Muscle of leg (tissue), 11 donors: ENCODE measurements around the gene PCSK5. TPM values are rescaled to one million over a fixed set of nuclear protein-coding genes. Genes with fewer than 3 reads are reported as not detected.

Experiments
- DNase-seq: peaks from one replicate; pipeline ENCODE4 v3.0.0; 2013
- H3K27ac ChIP-seq: one replicate; pipeline ENCODE4 v1.5.1; 2013; ENCODE audit warnings: mild to moderate bottlenecking, low read length, control low read depth
- H3K27me3 ChIP-seq: one replicate; pipeline ENCODE4 v1.6.1; 2013; ENCODE audit warnings: low read length; ENCODE audit not compliant: control insufficient read depth, insufficient read depth
- H3K36me3 ChIP-seq: one replicate; pipeline ENCODE4 v1.6.1; 2013; ENCODE audit warnings: low read length; ENCODE audit not compliant: control insufficient read depth, insufficient read depth
- H3K4me1 ChIP-seq: one replicate; pipeline ENCODE4 v1.6.1; 2013; ENCODE audit warnings: low read length; ENCODE audit not compliant: control insufficient read depth, insufficient read depth
- H3K4me3 ChIP-seq: one replicate; pipeline ENCODE4 v1.5.1; 2013; ENCODE audit warnings: low read length, control low read depth
- H3K9me3 ChIP-seq: replicated peaks from 2 replicates; pipeline ENCODE4 v1.6.1; 2013; ENCODE audit warnings: low read depth, low read length; ENCODE audit not compliant: control insufficient read depth
- WGBS: methylation state at CpG from one replicate; pipeline ENCODE4 v1.1.5; 2013; ENCODE audit warnings: missing lambda C conversion rate; ENCODE audit not compliant: insufficient coverage; 5-methylcytosine and 5-hydroxymethylcytosine counted together
- polyA plus RNA-seq, 8 donors: library from polyadenylated mRNA; unstranded; fragments of 120-200 nt; gene quantifications; one replicate each; pipeline versions ENCODE4 v1.2.1 to v1.2.3, GENCODE V29; 2013; ENCODE audit warnings: inconsistent platforms in 1 of 8, low replicate concordance in 1 of 8; ENCODE audit not compliant: insufficient read length in 8 of 8, insufficient read depth in 1 of 8
- total RNA-seq: library from RNA; stranded (reverse); fragments of 120-200 nt; gene quantifications from one replicate; pipeline ENCODE4 v1.2.4, GENCODE V29; 2013

Gene PCSK5
- total and polyA plus RNA-seq, 9 donors: 12.9 to 22.1 (median 16.7) TPM

GRCh38 chr9:76373173-76373783 lies 482.8 kb downstream of the PCSK5 start:
- WGBS: 43% methylated on average over 3 of the region's 4 CpGs
- H3K4me1 ChIP-seq: peaks cover 17% of the 10 kb centered on the region

GRCh38 chr9:76373784-76374474 lies 483.5 kb downstream of the PCSK5 start:
- no peaks in the 10 kb centered on the region for H3K36me3 ChIP-seq
- no peaks in the 10 kb centered on the region for H3K27me3 ChIP-seq
- WGBS: 80% methylated on average over 2 of the region's 6 CpGs
- H3K4me1 ChIP-seq: peaks cover 17% of the 10 kb centered on the region
- DNase-seq: no peak
- no peak overlapping the region for H3K4me3 ChIP-seq
- H3K9me3 ChIP-seq: no peaks in the 10 kb centered on the region
- no peak overlapping the region for H3K27ac ChIP-seq

More at GRCh38 chr9:76373173-76373783, 482.8 kb downstream of the PCSK5 start:
- Histone ChIP-seq H3K36me3 (no peaks in the 10 kb centered on the region), H3K27ac (peak overlapping the region; percentile 42), H3K9me3 (no peaks in the 10 kb centered on the region), H3K27me3 (no peaks in the 10 kb centered on the region), H3K4me3 (no peak overlapping the region)
- peak; percentile 95 for DNase-seq

GRCh38 chr9:76374783-76375559 lies 484.5 kb downstream of the PCSK5 start:
- Histone ChIP-seq H3K36me3 (no peaks in the 10 kb centered on the region), H3K27me3 (no peaks in the 10 kb centered on the region), H3K4me1 (peaks cover 15% of the 10 kb centered on the region), H3K4me3 (no peak overlapping the region), H3K27ac (no peak overlapping the region), H3K9me3 (no peaks in the 10 kb centered on the region)
- peak; percentile 62 for DNase-seq
- WGBS: 88% methylated on average over 7 of the region's 10 CpGs

- Histone ChIP-seq H3K4me1 (peaks cover 15% of the 10 kb centered on the region), H3K9me3 (no peaks in the 10 kb centered on the region), H3K4me3 (no peak overlapping the region), H3K36me3 (no peaks in the 10 kb centered on the region), H3K27ac (no peak overlapping the region), H3K27me3 (no peaks in the 10 kb centered on the region)
- DNase-seq: no peak
These were observed 487.3 kb downstream of the PCSK5 start for GRCh38 chr9:76377791-76378190.

GRCh38 chr9:76378367-76379073 lies 488.0 kb downstream of the PCSK5 start:
- Histone ChIP-seq H3K4me3 (no peak overlapping the region), H3K27ac (no peak overlapping the region), H3K9me3 (no peaks in the 10 kb centered on the region), H3K27me3 (no peaks in the 10 kb centered on the region), H3K36me3 (no peaks in the 10 kb centered on the region), H3K4me1 (peaks cover 7% of the 10 kb centered on the region)
- DNase-seq: no peak
- 60% methylated on average over 1 of the region's 6 CpGs for WGBS

- no peak overlapping the region for H3K4me3 ChIP-seq
- no peaks in the 10 kb centered on the region for H3K9me3 ChIP-seq
- H3K36me3 ChIP-seq: no peaks in the 10 kb centered on the region
- H3K4me1 ChIP-seq: peaks cover 3% of the 10 kb centered on the region
- WGBS: 63% methylated on average over 1 of the region's 2 CpGs
- no peaks in the 10 kb centered on the region for H3K27me3 ChIP-seq
- DNase-seq: no peak
- no peak overlapping the region for H3K27ac ChIP-seq
These were observed 489.0 kb downstream of the PCSK5 start for GRCh38 chr9:76379494-76379893.

- peaks cover 11% of the 10 kb centered on the region for H3K36me3 ChIP-seq
These were observed 500.2 kb downstream of the PCSK5 start for GRCh38 chr9:76390656-76391055.

GRCh38 chr9:76394195-76394959 lies 503.9 kb downstream of the PCSK5 start, which contains the start of gene RFK:
TSS of gene RFK (minus strand) at chr9:76394426. CDS start at chr9:76394171, 255 bp downstream.
- no peaks in the 10 kb centered on the region for H3K9me3 ChIP-seq
- WGBS: under 1% methylated on average over 75 of the region's 81 CpGs
- no peaks in the 10 kb centered on the region for H3K27me3 ChIP-seq
- peak within 1 kb of the TSS; percentile 98 for H3K27ac ChIP-seq
- H3K4me1 ChIP-seq: peaks cover 6% of the 10 kb centered on the region
- peak within 1 kb of the TSS; percentile 90 for H3K4me3 ChIP-seq
- peak; percentile 97 for DNase-seq
- H3K36me3 ChIP-seq: peaks cover 3% of the 10 kb centered on the region

More at GRCh38 chr9:76390656-76391055, 500.2 kb downstream of the PCSK5 start:
- no peaks in the 10 kb centered on the region for H3K27me3 ChIP-seq
- H3K9me3 ChIP-seq: no peaks in the 10 kb centered on the region
- H3K4me3 ChIP-seq: no peak overlapping the region
- WGBS: no CpG with 5 or more reads among the region's 1 CpG
- no peak for DNase-seq
- no peak overlapping the region for H3K27ac ChIP-seq
- H3K4me1 ChIP-seq: peaks cover 6% of the 10 kb centered on the region

GRCh38 chr9:76394960-76395252 lies 504.4 kb downstream of the PCSK5 start:
- Histone ChIP-seq H3K4me1 (peaks cover 6% of the 10 kb centered on the region), H3K27me3 (no peaks in the 10 kb centered on the region), H3K36me3 (peaks cover 3% of the 10 kb centered on the region), H3K9me3 (no peaks in the 10 kb centered on the region), H3K4me3 (peak overlapping the region; percentile 90), H3K27ac (peak overlapping the region; percentile 98)
- WGBS: 10% methylated on average over 2 of the region's 11 CpGs
- DNase-seq: no peak
